DMS114 treated with DMSO at 0.1 percent for 48 hours (cell line): ENCODE data around the gene DSP.

Experiments
- DNase-seq: peaks from one replicate; lab custom pipeline; 2025; ENCODE audit not compliant: unreplicated experiment; lab: John Stamatoyannopoulos, UW

Gene DSP

DNA sequence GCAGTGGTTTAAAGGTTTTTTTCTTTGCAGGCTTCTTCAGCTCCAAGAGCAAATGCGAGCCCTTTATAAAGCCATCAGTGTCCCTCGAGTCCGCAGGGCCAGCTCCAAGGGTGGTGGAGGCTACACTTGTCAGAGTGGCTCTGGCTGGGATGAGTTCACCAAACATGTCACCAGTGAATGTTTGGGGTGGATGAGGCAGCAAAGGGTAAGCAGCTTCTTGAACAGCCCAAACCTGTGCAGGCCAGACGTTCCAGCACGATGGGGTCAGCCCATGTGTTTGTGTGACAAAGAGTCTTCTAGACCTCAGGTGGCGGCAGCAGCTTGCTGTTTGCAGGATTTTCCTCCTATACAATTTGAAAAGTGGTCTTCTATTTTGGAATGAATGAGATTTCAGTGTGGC lies 17.7 kb downstream of the DSP start:
- no peak for DNase-seq

- DNase-seq = no peak
These were observed 18.3 kb downstream of the DSP start for GRCh38 chr6:7559651-7560385.

- no peak for DNase-seq
These were observed 19.9 kb downstream of the DSP start for GRCh38 chr6:7561153-7561964.

GRCh38 chr6:7562769-7563168 lies 21.3 kb downstream of the DSP start:
- DNase-seq = no peak

DNA sequence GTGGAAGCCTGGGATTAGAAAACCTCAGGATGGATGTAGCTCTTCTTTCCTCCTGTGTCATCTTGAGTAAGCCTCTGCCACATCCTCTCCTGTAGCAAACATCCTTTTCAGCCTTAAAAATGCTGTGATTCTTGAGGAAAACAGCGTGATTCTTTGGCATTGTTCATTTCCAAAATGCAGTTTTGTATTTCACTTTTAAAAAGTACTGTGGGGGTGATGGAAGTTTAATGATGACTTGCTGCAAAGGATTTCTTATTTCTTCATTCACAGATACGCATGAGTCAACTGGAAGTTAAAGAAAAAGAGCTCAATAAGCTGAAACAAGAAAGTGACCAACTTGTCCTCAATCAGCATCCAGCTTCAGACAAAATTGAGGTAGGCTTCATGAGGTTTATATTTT lies 24.6 kb downstream of the DSP start:
- DNase-seq = no peak

DNA sequence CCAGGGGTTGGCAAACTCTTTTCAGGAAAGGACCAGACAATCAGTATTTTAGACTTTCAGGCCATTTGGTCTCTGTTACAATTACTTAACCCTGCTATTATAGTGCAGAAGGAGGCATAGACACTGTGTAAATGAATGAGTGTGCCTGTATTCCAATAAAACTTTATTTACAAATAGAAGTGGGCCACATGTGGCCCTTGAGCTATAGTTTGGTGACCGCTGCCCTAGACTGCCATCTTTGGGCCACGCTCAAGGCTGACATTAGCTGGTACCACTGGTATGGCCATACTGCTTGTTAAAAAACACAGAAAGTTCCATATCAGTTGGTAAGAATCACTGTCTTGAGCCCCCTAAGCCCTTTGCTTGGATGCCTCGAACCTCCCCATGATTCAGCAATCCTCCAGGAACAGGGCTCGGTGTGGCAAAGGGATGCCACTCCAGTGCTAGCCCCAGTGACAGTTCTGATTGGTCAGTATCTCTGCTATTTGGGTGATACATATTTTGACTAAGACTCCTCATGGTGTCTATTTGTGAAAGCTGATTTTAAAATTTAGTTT lies 25.2 kb downstream of the DSP start:
- no peak for DNase-seq

- no peak for DNase-seq
These were observed 26.6 kb downstream of the DSP start for GRCh38 chr6:7568021-7568420.

DNA sequence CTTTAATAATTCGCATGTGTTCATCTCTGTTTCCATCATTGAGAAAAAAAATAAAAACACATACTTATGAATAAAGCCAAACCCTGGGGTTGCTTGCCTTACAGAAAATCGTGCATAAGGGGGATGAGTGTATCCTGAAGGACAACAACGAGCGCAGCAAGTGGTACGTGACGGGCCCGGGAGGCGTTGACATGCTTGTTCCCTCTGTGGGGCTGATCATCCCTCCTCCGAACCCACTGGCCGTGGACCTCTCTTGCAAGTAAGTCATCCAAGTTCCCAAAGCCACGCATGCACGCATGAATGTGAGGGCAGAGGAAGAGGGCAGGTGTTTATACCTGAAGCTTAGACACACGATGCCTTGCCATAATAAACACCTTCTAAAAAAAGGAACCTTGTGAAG lies 27.6 kb downstream of the DSP start:
- no peak for DNase-seq

DNA sequence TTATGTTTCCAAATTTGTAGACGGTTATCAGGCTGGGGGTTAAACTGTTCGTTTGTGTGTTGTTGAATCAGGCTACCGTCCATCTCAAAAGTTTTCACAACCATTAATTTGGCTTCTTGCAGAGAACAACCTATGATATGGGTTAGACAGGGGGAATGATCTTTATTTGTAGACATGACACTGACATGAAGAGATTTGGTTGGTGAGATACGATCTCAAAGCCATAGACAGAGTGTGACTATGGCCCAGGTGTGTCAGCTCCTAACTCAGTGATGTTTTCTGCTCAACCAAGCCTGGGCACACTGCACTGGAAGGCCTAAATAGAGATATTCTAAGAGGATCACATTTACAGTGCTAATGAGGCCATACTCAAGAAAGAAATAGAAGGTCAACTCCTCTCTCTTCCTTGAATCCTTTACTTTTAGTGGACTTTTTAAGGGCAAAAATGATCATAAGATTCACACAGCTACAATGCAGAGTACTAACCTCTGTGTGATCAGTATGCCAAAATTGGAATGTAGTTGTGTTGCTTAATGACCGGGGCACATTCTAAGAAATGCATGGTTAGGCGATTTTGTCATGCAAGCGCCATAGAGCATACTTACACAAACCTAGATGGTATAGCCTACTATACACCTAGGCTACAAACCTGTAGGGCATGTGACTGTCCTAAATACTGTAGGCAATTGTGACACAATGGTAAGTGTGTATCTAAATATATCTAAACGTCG lies 30.9 kb downstream of the DSP start:
- no peak for DNase-seq

DNA sequence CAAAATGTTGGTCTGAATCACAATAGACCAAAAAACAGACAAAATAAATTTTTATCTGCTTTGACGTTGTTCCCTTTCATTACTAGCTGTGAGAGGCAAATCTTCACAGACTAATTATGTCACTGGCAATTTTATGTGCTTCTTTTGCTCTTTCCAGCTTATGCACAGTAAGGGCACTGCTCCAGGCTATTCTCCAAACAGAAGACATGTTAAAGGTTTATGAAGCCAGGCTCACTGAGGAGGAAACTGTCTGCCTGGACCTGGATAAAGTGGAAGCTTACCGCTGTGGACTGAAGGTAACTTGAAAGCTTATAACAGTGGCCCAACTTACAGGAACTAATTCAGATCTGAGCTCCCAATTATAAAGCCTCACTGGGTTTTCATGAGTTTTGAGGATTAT lies 33.0 kb downstream of the DSP start:
- no peak for DNase-seq

DNA sequence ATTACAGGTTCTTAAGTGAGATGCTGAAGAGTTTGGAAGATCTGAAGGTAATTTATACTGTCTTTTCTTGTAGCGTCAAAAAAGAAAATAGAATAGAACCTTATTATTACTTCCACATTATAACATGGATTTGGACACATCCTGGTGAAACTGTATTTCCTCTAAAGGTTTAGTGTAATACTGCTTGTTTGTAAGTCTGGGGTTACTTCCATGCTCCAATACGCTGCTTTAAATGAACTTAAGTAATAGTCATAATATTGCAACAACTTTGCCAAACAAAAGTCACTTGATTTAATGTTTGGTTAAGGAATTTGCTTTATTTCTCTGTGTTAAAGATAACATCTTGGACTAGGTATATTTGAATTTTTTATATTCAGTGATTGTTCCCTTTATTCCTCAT lies 37.0 kb downstream of the DSP start:
- no peak for DNase-seq

- DNase-seq = no peak
These were observed 37.5 kb downstream of the DSP start for GRCh38 chr6:7578931-7579330.

GRCh38 chr6:7579851-7580250 lies 38.4 kb downstream of the DSP start:
- DNase-seq = no peak

DNA sequence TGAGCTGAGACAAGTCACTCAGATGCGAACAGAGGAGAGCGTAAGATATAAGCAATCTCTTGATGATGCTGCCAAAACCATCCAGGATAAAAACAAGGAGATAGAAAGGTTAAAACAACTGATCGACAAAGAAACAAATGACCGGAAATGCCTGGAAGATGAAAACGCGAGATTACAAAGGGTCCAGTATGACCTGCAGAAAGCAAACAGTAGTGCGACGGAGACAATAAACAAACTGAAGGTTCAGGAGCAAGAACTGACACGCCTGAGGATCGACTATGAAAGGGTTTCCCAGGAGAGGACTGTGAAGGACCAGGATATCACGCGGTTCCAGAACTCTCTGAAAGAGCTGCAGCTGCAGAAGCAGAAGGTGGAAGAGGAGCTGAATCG lies 39.1 kb downstream of the DSP start:
- no peak for DNase-seq

DNA sequence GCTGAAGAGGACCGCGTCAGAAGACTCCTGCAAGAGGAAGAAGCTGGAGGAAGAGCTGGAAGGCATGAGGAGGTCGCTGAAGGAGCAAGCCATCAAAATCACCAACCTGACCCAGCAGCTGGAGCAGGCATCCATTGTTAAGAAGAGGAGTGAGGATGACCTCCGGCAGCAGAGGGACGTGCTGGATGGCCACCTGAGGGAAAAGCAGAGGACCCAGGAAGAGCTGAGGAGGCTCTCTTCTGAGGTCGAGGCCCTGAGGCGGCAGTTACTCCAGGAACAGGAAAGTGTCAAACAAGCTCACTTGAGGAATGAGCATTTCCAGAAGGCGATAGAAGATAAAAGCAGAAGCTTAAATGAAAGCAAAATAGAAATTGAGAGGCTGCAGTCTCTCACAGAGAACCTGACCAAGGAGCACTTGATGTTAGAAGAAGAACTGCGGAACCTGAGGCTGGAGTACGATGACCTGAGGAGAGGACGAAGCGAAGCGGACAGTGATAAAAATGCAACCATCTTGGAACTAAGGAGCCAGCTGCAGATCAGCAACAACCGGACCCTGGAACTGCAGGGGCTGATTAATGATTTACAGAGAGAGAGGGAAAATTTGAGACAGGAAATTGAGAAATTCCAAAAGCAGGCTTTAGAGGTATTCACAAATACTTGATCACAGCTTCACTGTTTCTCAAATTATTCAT lies 39.6 kb downstream of the DSP start:
- DNase-seq = no peak

GRCh38 chr6:7585287-7585930 lies 43.9 kb downstream of the DSP start:
- DNase-seq = no peak

DNA sequence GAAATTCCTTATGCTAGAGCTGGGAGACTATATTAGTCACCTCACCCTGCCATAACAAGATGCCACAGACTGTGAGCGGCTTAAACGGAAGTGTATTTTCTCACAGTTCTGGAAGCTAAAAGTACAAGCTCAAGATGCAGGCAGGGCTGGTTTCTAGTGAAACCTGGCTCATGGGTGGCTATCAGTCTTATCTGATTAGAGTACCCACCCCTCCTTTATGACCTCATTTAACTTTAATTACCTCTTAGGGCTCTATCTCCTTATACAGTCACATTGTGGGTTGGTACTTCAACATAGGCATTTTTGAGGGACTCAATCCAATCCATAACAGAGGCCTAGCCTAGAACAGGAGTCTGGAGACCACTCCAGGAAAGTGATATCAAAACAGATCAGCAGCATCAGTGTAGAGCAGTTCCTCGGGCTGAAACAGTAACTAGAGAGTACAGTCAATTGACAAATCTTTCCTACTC lies 46.2 kb downstream of the DSP start:
- no peak for DNase-seq

- no peak for DNase-seq
These were observed 47.0 kb downstream of the DSP start for GRCh38 chr6:7588506-7588905.

DNA sequence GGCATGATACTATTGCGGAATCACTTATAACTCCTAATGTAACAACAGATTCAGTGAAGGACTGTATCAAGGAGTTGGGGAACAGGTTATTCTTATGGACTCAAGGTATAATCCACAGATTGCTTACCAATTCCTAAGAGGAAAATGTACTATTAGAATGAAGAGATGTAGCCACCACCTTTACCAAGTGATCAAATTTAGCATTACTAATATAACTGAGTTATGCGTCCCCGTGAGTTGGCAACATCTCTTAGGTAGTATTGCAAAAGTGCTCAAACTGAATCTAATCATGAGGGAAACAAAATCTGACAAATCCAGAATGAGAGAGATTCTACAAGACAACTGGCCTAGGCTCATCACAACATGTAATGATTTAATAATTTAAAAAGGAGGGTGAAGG lies 47.8 kb downstream of the DSP start:
- DNase-seq = no peak
